IPS-15b (cell line): ENCODE measurements around the gene ZNF430.
"Not testable (repeated sequence)": the region's sequence is repeated elsewhere in the genome, so short reads cannot be mapped to it uniquely, and the experiment has no call there.

ENCODE experiments used
- H3K27me3 ChIP-seq: one replicate; pipeline ENCODE4 v1.6.1; 2013; ENCODE audit warnings: low read length; ENCODE audit not compliant: control insufficient read depth, insufficient read depth
- H3K36me3 ChIP-seq: one replicate; pipeline ENCODE4 v1.6.1; 2013; ENCODE audit warnings: low read length; ENCODE audit not compliant: control insufficient read depth, insufficient read depth
- H3K4me1 ChIP-seq: one replicate; pipeline ENCODE4 v1.6.1; 2013; ENCODE audit warnings: mild to moderate bottlenecking, low read length; ENCODE audit not compliant: control insufficient read depth, insufficient read depth
- H3K4me3 ChIP-seq: one replicate; pipeline ENCODE4 v1.5.1; 2013; ENCODE audit warnings: low read depth, low read length
- H3K9ac ChIP-seq: one replicate; pipeline ENCODE4 v1.6.1; 2013; ENCODE audit warnings: low read depth, mild to moderate bottlenecking, low read length
- H3K9me3 ChIP-seq: one replicate; pipeline ENCODE4 v1.6.1; 2013; ENCODE audit warnings: mild to moderate bottlenecking, low read length; ENCODE audit not compliant: control insufficient read depth, insufficient read depth

Gene ZNF430

GRCh38 chr19:21020298-21021227 is at the start of gene ZNF430:
Gene ZNF430, plus strand, starts transcription at chr19:21020657. Its CDS starts 144 bp downstream, at chr19:21020801.
- H3K36me3 ChIP-seq = no peaks in the 10 kb centered on the region
- no peaks in the 10 kb centered on the region for H3K9me3 ChIP-seq
- peak within 1 kb of the TSS; percentile 98 for H3K4me3 ChIP-seq
- peak within 1 kb of the TSS; percentile 83 for H3K9ac ChIP-seq
- H3K4me1 ChIP-seq = no peaks in the 10 kb centered on the region
- H3K27me3 ChIP-seq = no peaks in the 10 kb centered on the region

- not testable (repeated sequence) for H3K27me3 ChIP-seq, H3K9ac ChIP-seq, H3K9me3 ChIP-seq, H3K36me3 ChIP-seq, H3K4me1 ChIP-seq, H3K4me3 ChIP-seq
These were observed 27.7 kb upstream of the ZNF430 start for GRCh38 chr19:20992788-20993187.

GRCh38 chr19:20999731-21000352 is 20.6 kb upstream of the ZNF430 start:
- no peaks in the 10 kb centered on the region for H3K9me3 ChIP-seq
- peak overlapping the region; percentile 65 for H3K9ac ChIP-seq
- no peaks in the 10 kb centered on the region for H3K36me3 ChIP-seq
- H3K4me3 ChIP-seq = peak overlapping the region; percentile 87
- no peaks in the 10 kb centered on the region for H3K27me3 ChIP-seq
- H3K4me1 ChIP-seq = no peaks in the 10 kb centered on the region

GRCh38 chr19:21021238-21021637 is 781 bp downstream of the ZNF430 start:
- H3K4me3 ChIP-seq = peak overlapping the region; percentile 98
- H3K27me3 ChIP-seq, H3K36me3 ChIP-seq, H3K4me1 ChIP-seq, H3K9me3 ChIP-seq: not testable (repeated sequence)
- H3K9ac ChIP-seq = peak overlapping the region; percentile 83

- Histone ChIP-seq H3K4me3 (no peak overlapping the region), H3K36me3 (no peaks in the 10 kb centered on the region), H3K4me1 (no peaks in the 10 kb centered on the region), H3K9ac (no peak overlapping the region), H3K9me3 (no peaks in the 10 kb centered on the region), H3K27me3 (no peaks in the 10 kb centered on the region)
These were observed 2.5 kb downstream of the ZNF430 start for GRCh38 chr19:21022996-21023395.

GRCh38 chr19:21023901-21024300 is 3.4 kb downstream of the ZNF430 start:
- Histone ChIP-seq H3K4me3 (no peak overlapping the region), H3K9me3 (no peaks in the 10 kb centered on the region), H3K27me3 (no peaks in the 10 kb centered on the region), H3K4me1 (no peaks in the 10 kb centered on the region), H3K36me3 (no peaks in the 10 kb centered on the region), H3K9ac (no peak overlapping the region)

- H3K4me3 ChIP-seq = no peak overlapping the region
- no peaks in the 10 kb centered on the region for H3K36me3 ChIP-seq
- no peaks in the 10 kb centered on the region for H3K27me3 ChIP-seq
- H3K9me3 ChIP-seq = no peaks in the 10 kb centered on the region
- H3K4me1 ChIP-seq = no peaks in the 10 kb centered on the region
- no peak overlapping the region for H3K9ac ChIP-seq
These were observed 8.5 kb downstream of the ZNF430 start for GRCh38 chr19:21028969-21029268.

- Histone ChIP-seq H3K27me3 (no peaks in the 10 kb centered on the region), H3K4me1 (no peaks in the 10 kb centered on the region), H3K4me3 (no peak overlapping the region), H3K36me3 (peaks cover 7% of the 10 kb centered on the region), H3K9ac (no peak overlapping the region), H3K9me3 (no peaks in the 10 kb centered on the region)
These were observed 24.6 kb downstream of the ZNF430 start for GRCh38 chr19:21045028-21045427.

GRCh38 chr19:21046489-21046888 is 26.0 kb downstream of the ZNF430 start:
- H3K27me3 ChIP-seq = no peaks in the 10 kb centered on the region
- H3K4me1 ChIP-seq = no peaks in the 10 kb centered on the region
- no peaks in the 10 kb centered on the region for H3K9me3 ChIP-seq
- no peak overlapping the region for H3K4me3 ChIP-seq
- H3K36me3 ChIP-seq = peaks cover 7% of the 10 kb centered on the region
- H3K9ac ChIP-seq = no peak overlapping the region

- Histone ChIP-seq H3K4me1 (no peaks in the 10 kb centered on the region), H3K9me3 (no peaks in the 10 kb centered on the region), H3K4me3 (no peak overlapping the region), H3K27me3 (no peaks in the 10 kb centered on the region), H3K9ac (no peak overlapping the region), H3K36me3 (peaks cover 7% of the 10 kb centered on the region)
These were observed 27.3 kb downstream of the ZNF430 start for GRCh38 chr19:21047716-21048115.

- H3K4me1 ChIP-seq = no peaks in the 10 kb centered on the region
- H3K36me3 ChIP-seq = peaks cover 8% of the 10 kb centered on the region
- H3K4me3 ChIP-seq = no peak overlapping the region
- no peaks in the 10 kb centered on the region for H3K9me3 ChIP-seq
- H3K27me3 ChIP-seq = no peaks in the 10 kb centered on the region
- no peak overlapping the region for H3K9ac ChIP-seq
These were observed 32.4 kb downstream of the ZNF430 start for GRCh38 chr19:21052902-21053301.

- H3K27me3 ChIP-seq = no peaks in the 10 kb centered on the region
- no peak overlapping the region for H3K9ac ChIP-seq
- H3K36me3 ChIP-seq = no peaks in the 10 kb centered on the region
- no peak overlapping the region for H3K4me3 ChIP-seq
- no peaks in the 10 kb centered on the region for H3K9me3 ChIP-seq
- no peaks in the 10 kb centered on the region for H3K4me1 ChIP-seq
These were observed 44.9 kb downstream of the ZNF430 start for GRCh38 chr19:21065336-21065735.
